Measurements from ENCODE around the gene FOXK1.

FOXK1 gene

GRCh38 chr7:4820405-4820966 lies 138.4 kb downstream of the FOXK1 start:
- no peak overlapping the region for H3K4me2 ChIP-seq
- no peaks in the 10 kb centered on the region for H3K27me3 ChIP-seq (ENCODE audit: insufficient read depth, low read depth)
- no peaks in the 10 kb centered on the region for H3K36me3 ChIP-seq (ENCODE audit: insufficient read depth)
- no peak overlapping the region for H3K9ac ChIP-seq
- H3K79me2 ChIP-seq (ENCODE audit: insufficient read depth, low read depth), result no peaks in the 10 kb centered on the region
- no peak overlapping the region for H2AFZ ChIP-seq (ENCODE audit: low read depth)
- H3K4me1 ChIP-seq (ENCODE audit: low read depth, poor library complexity, severe bottlenecking), result no peaks in the 10 kb centered on the region
- H3K27ac ChIP-seq, result no peak overlapping the region
- H3K4me3 ChIP-seq (IDR thresholded peaks at IDR 0.05; ENCODE audit: insufficient read depth, low read depth, low read length), result no peak overlapping the region
- no peaks in the 10 kb centered on the region for H4K20me1 ChIP-seq (ENCODE audit: insufficient read depth)
- no peak for TF ChIP-seq CTCF (conservative IDR thresholded peaks at IDR 0.05; ENCODE audit: low read depth, low read length)
